T-helper 17 cell (primary cell): ENCODE measurements around the gene ZDHHC8. TPM values are rescaled to one million over a fixed set of nuclear protein-coding genes. Genes with fewer than 3 reads are reported as not detected.
A peak's percentile ranks its signal among the peaks of the same experiment; 100 is the strongest.

Source experiments
- ATAC-seq: fragments of 150-1000 bp; cut with Tn5 transposase; 2 replicates; pipeline ENCODE4 v1.10.0; 2021; ENCODE audit warnings: mild to moderate bottlenecking, moderate library complexity
- DNase-seq, 3 donors: peaks; one replicate each; pipeline versions ENCODE4 v3.0.0 to v3.0.0-alpha.2; 2020 to 2021
- H3K9me3 ChIP-seq: one replicate; pipeline ENCODE4 v1.7.0; 2013; ENCODE audit warnings: low read length, mild to moderate bottlenecking; ENCODE audit not compliant: control insufficient read depth, poor library complexity, severe bottlenecking
- H3K27ac Mint-ChIP-seq: one replicate; pipeline ENCODE4 v1.8.0; 2022; ENCODE audit warnings: mild to moderate bottlenecking, moderate library complexity, mixed read lengths
- H3K27me3 Mint-ChIP-seq: one replicate; pipeline ENCODE4 v1.8.0; 2022; ENCODE audit warnings: mixed read lengths
- H3K36me3 Mint-ChIP-seq: one replicate; pipeline ENCODE4 v1.8.0; 2022; ENCODE audit warnings: low read depth, mixed read lengths
- H3K4me1 Mint-ChIP-seq: one replicate; pipeline ENCODE4 v1.8.0; 2022; ENCODE audit warnings: mild to moderate bottlenecking, mixed read lengths
- H3K4me3 Mint-ChIP-seq: one replicate; pipeline ENCODE4 v1.8.0; 2022; ENCODE audit warnings: mild to moderate bottlenecking, moderate library complexity, mixed read lengths
- total RNA-seq, 4 donors: library from RNA in 2 of 4; stranded (reverse) in 2 of 4; gene quantifications; one replicate each; pipeline ENCODE4 v1.2.3 and lab custom pipeline; 2022 to 2026

Gene ZDHHC8
- total RNA-seq, 2 donors from 2014 or later, result 60.1 to 75.8 TPM

DNA sequence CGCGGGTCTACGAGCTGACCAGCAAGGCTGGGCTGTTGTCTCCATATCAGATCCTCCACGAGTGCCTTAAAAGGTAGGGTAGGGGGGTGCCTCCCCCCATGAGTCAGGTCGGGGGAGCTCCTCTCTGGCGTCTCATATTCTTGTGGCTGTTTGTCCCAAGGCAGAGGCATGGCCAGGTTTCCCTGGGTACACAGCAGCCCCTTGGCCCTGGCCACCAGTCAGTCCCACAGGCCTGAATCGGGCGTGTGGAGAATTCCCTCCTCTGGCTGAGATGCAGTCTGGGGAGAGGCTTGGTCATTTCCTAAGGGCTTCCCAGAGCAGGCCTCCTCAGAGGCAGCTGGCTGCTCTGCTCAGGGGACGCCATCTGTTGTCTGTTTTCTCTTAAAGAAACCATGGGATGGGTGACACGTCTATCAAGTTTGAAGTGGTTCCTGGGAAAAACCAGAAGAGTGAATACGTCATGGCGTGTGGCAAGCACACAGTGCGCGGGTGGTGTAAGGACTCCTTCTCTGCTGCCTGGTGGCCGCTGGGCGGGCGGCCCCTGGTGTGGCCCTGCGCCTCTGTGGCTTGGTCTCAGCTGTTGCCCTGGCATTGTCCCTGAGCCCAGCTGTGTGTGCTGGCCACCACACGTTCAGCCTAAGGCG lies 25.3 kb upstream of the ZDHHC8 start:
- no peak overlapping the region for H3K4me3 Mint-ChIP-seq
- peaks cover 2% of the 10 kb centered on the region for H3K36me3 Mint-ChIP-seq
- H3K27me3 Mint-ChIP-seq, result no peaks in the 10 kb centered on the region
- peaks cover 10% of the 10 kb centered on the region for H3K4me1 Mint-ChIP-seq
- no peak for ATAC-seq
- no peak for DNase-seq
- H3K27ac Mint-ChIP-seq, result peak overlapping the region; percentile 47
- no peaks in the 10 kb centered on the region for H3K9me3 ChIP-seq

DNA sequence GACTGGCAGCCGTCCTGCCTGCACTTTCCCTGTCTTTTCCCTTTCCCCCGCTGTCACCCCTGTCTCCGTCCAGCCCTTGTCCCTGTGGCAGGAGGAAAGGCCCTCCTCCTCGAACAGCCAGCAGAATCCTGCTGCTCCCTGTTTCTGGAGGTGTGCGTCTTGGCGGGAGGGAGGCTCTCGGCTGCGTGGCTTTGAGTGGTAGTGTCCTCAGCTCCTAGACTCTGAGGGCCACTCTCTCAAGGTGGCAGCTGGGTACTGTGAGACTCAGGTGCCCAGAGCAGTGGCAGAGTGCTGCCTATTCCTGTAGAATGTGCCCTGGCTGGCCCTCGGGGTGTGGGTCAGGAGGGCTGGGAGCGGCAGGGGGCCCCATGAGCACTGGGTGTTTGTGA lies 24.8 kb upstream of the ZDHHC8 start:
- ATAC-seq, result no peak

GRCh38 chr22:20107471-20107901 lies 24.1 kb upstream of the ZDHHC8 start:
- peaks cover 13% of the 10 kb centered on the region for H3K4me1 Mint-ChIP-seq
- H3K9me3 ChIP-seq, result no peaks in the 10 kb centered on the region
- ATAC-seq (no peak), DNase-seq (no peak)
- H3K27ac Mint-ChIP-seq, result peak overlapping the region; percentile 47
- H3K36me3 Mint-ChIP-seq, result peaks cover 2% of the 10 kb centered on the region
- peak overlapping the region; percentile 62 for H3K4me3 Mint-ChIP-seq
- H3K27me3 Mint-ChIP-seq, result no peaks in the 10 kb centered on the region

More for the DNA sequence above, 24.8 kb upstream of the ZDHHC8 start:
- peaks cover 10% of the 10 kb centered on the region for H3K4me1 Mint-ChIP-seq
- no peak overlapping the region for H3K4me3 Mint-ChIP-seq
- no peaks in the 10 kb centered on the region for H3K9me3 ChIP-seq
- peaks cover 2% of the 10 kb centered on the region for H3K36me3 Mint-ChIP-seq
- H3K27me3 Mint-ChIP-seq, result no peaks in the 10 kb centered on the region
- peak overlapping the region; percentile 47 for H3K27ac Mint-ChIP-seq
- no peak for DNase-seq

GRCh38 chr22:20107951-20108756 lies 23.4 kb upstream of the ZDHHC8 start:
- Mint-ChIP-seq H3K36me3 (peaks cover 2% of the 10 kb centered on the region), H3K4me1 (peaks cover 13% of the 10 kb centered on the region), H3K4me3 (no peak overlapping the region), H3K27ac (no peak overlapping the region), H3K27me3 (no peaks in the 10 kb centered on the region)
- no peak for ATAC-seq
- no peak for DNase-seq
- H3K9me3 ChIP-seq, result no peaks in the 10 kb centered on the region

DNA sequence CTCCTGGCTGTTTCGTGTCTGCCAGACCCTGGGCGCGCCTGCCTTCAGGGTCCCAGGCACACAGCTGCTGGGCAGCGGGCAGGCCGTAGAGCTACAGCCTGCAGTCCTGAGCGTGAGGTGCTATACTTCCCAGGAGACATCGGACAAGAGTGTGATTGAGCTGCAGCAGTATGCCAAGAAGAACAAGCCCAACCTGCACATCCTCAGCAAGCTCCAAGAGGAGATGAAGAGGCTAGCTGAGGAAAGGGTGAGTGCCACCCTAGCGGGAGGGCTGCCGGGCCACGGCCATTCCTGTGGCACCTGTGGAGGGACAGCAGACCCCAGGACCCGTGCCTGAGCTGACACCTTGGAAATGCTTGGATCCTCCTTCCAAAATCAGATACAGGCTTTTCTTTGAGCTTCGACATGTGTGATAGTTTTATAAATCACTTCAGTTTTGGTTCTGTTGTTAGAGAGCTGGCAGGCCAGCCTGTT lies 22.8 kb upstream of the ZDHHC8 start:
- ATAC-seq (no peak), DNase-seq (no peak)
- H3K27me3 Mint-ChIP-seq, result no peaks in the 10 kb centered on the region
- peaks cover 2% of the 10 kb centered on the region for H3K36me3 Mint-ChIP-seq
- H3K4me1 Mint-ChIP-seq, result peaks cover 8% of the 10 kb centered on the region
- H3K27ac Mint-ChIP-seq, result no peak overlapping the region
- no peaks in the 10 kb centered on the region for H3K9me3 ChIP-seq
- no peak overlapping the region for H3K4me3 Mint-ChIP-seq

DNA sequence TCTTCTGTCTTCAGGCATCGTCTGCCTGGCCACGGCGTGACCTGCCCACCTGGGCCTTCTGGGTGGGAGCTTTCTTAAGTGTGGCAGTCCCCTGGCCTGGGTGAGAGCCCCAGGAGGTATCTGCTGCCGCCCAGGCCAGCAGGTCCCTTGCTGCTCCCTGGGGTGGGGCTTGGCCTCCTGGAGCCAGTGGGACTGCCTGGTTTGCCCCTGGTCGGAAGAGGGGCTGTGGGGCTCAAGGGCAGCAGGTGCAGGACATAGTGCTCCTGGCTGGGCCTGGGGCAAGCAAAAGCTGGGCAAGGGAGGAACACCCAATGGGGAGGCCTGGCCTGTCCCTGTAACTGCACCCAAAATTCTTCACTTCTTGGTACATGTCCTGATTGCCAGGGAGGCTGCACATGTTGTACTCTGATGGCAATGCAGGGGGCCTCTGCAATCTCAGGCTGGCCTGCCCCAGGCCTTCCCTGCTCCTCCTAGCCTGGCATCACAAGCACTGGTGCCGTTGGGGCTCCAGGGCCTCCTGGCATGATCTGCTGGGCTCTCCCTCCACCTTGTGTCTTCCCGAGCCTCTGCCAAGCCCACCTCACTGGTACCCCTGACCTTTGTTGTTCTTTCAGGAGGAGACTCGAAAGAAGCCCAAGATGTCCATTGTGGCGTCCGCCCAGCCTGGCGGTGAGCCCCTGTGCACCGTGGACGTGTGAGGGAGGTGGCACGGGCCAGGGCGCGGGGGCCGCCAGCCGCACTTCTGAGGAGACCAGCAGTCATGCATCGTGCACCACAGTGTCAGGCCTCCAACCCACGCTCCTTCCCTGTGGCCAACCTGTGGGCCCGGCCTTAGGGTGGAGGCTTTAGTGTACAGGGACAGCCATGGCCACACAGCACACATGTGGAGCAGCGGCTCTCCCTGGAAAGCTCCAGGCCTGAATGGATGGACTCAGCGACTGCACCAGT lies 21.9 kb upstream of the ZDHHC8 start:
- H3K4me1 Mint-ChIP-seq, result peaks cover 8% of the 10 kb centered on the region
- no peaks in the 10 kb centered on the region for H3K27me3 Mint-ChIP-seq
- peaks cover 2% of the 10 kb centered on the region for H3K36me3 Mint-ChIP-seq
- DNase-seq, result no peak
- no peak overlapping the region for H3K27ac Mint-ChIP-seq
- ATAC-seq, result no peak
- no peak overlapping the region for H3K4me3 Mint-ChIP-seq
- H3K9me3 ChIP-seq, result no peaks in the 10 kb centered on the region

GRCh38 chr22:20110359-20110985 lies 21.1 kb upstream of the ZDHHC8 start:
- no peak for DNase-seq
- no peaks in the 10 kb centered on the region for H3K9me3 ChIP-seq
- Mint-ChIP-seq H3K27ac (peak overlapping the region; percentile 9), H3K36me3 (peaks cover 4% of the 10 kb centered on the region), H3K4me3 (no peak overlapping the region), H3K4me1 (peaks cover 11% of the 10 kb centered on the region), H3K27me3 (no peaks in the 10 kb centered on the region)
- no peak for ATAC-seq

DNA sequence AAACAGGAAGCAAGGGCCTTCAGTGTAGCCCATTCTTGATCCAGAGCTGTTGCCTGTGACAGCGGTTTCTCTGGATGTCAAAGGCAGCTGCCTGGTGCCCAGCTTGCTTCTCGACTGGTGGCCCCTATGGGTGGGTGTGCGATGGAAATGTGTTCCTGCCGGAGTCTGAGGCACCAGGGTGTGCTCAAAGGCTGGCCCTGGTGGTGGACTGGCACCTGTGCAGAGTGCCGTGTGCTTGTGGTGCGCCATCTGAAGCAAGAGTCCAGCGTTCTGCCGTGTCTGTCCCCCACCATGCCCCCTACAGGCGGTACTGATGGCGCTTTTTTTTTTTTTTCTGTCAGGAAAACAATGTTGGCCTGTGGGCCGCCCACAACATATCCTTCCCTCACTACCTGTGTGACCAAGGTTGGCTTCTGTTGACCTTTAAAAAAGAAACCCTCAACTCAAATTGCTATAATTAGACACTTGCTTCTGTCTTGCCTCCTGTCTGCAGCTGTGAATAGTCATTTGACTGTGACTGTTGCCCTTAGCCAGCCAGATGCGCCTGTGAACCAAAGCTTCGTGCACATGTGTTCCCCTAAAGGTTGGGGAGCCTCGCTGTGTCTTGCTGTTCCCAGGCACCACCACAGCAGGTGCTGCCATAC lies 20.4 kb upstream of the ZDHHC8 start:
- Mint-ChIP-seq H3K36me3 (peaks cover 4% of the 10 kb centered on the region), H3K4me1 (peaks cover 11% of the 10 kb centered on the region), H3K27me3 (no peaks in the 10 kb centered on the region), H3K4me3 (no peak overlapping the region), H3K27ac (peak overlapping the region; percentile 9)
- DNase-seq (no peak), ATAC-seq (peak; percentile 64)
- H3K9me3 ChIP-seq, result no peaks in the 10 kb centered on the region

DNA sequence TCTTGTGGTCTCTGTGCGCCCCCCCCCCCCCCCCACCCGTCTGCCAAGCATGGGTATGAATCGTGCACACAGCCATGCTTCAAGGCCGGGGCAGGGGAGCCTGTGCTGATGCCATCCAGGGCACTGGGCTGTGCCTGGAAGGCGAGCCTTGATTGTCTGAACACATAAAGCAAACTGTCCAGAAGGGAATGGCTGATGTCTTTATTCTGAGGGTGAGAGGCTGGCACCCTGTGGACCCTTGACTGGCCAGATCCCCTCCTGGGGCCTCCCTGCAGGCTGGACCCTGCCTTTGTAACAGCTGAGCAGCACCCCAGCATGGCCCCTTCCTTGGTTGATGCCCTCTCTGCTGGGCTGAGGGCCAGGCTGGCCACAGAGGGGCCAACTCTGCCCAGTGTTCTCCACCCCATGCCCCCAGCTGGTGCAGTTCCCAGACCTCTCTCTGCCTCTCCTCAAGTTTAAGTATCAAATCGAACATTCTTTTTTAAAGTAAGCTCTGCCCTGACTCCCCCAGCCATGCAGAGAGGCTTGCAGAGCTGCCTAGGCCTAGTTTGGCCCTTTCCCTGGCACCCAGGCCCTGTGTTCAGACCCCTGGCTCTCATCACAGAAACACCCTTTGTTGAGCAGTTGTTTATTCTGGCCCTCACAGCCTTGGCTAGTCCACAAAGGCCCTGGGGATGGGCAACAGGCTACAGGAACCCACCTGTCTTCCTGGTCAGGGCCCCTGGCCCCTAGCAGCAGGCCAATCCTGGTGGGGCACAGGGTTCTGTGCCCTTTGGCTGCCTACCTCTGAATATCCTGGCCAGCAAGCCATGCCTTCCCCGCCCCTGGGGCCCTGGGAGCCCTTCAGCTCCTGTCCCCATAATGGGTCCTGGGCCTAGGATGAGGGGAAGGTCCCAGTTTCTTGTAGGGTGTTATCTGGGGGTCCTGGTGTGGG lies 19.6 kb upstream of the ZDHHC8 start:
- H3K9me3 ChIP-seq, result no peaks in the 10 kb centered on the region
- peaks cover 13% of the 10 kb centered on the region for H3K4me1 Mint-ChIP-seq
- DNase-seq, result no peak
- ATAC-seq, result peak; percentile 7
- H3K36me3 Mint-ChIP-seq, result peaks cover 4% of the 10 kb centered on the region
- no peak overlapping the region for H3K4me3 Mint-ChIP-seq
- no peak overlapping the region for H3K27ac Mint-ChIP-seq
- no peaks in the 10 kb centered on the region for H3K27me3 Mint-ChIP-seq

- peaks cover 4% of the 10 kb centered on the region for H3K36me3 Mint-ChIP-seq
- ATAC-seq, result no peak
- H3K27me3 Mint-ChIP-seq, result no peaks in the 10 kb centered on the region
- H3K4me3 Mint-ChIP-seq, result no peak overlapping the region
- DNase-seq, result no peak
- no peaks in the 10 kb centered on the region for H3K9me3 ChIP-seq
- H3K4me1 Mint-ChIP-seq, result peaks cover 11% of the 10 kb centered on the region
- no peak overlapping the region for H3K27ac Mint-ChIP-seq
Observed at GRCh38 chr22:20112623-20113511, 18.7 kb upstream of the ZDHHC8 start.
